DMS79 treated with DMSO at 0.1 percent for 48 hours (cell line): ENCODE measurements around the gene HMGXB3.
"Not testable (repeated sequence)": the region's sequence is repeated elsewhere in the genome, so short reads cannot be mapped to it uniquely, and the experiment has no call there.

Source experiments
- DNase-seq: peaks from one replicate; lab custom pipeline; 2025; lab: John Stamatoyannopoulos, UW

The HMGXB3 gene

GRCh38 chr5:150068472-150068871, 67.9 kb downstream of the HMGXB3 start:
- no peak for DNase-seq

GRCh38 chr5:150068961-150069645, 68.6 kb downstream of the HMGXB3 start:
- no peak for DNase-seq

GRCh38 chr5:150069672-150070627, 69.4 kb downstream of the HMGXB3 start:
- no peak for DNase-seq

- DNase-seq = no peak
Measured at GRCh38 chr5:150070821-150071220, 70.3 kb downstream of the HMGXB3 start.

GRCh38 chr5:150073086-150073625, 72.6 kb downstream of the HMGXB3 start:
- no peak for DNase-seq

GRCh38 chr5:150073677-150074076, 73.1 kb downstream of the HMGXB3 start:
- no peak for DNase-seq

GRCh38 chr5:150075233-150075632, 74.7 kb downstream of the HMGXB3 start:
- no peak for DNase-seq

- no peak for DNase-seq
Measured at GRCh38 chr5:150075806-150076205, 75.3 kb downstream of the HMGXB3 start.

- DNase-seq = no peak
Measured at GRCh38 chr5:150077060-150077459, 76.5 kb downstream of the HMGXB3 start.

GRCh38 chr5:150077996-150078801, 77.7 kb downstream of the HMGXB3 start:
- DNase-seq = no peak

- DNase-seq = no peak
Measured at GRCh38 chr5:150078802-150079689, 78.5 kb downstream of the HMGXB3 start.

- no peak for DNase-seq
Measured at GRCh38 chr5:150079909-150080461, 79.4 kb downstream of the HMGXB3 start.

GRCh38 chr5:150080696-150081435, 80.3 kb downstream of the HMGXB3 start:
- no peak for DNase-seq

GRCh38 chr5:150081541-150082283, 81.2 kb downstream of the HMGXB3 start:
- no peak for DNase-seq

- DNase-seq = no peak
Measured at GRCh38 chr5:150082374-150082773, 81.8 kb downstream of the HMGXB3 start.

- DNase-seq = no peak
Measured at GRCh38 chr5:150082889-150083288, 82.3 kb downstream of the HMGXB3 start.

- DNase-seq = not testable (repeated sequence)
Measured at GRCh38 chr5:150084754-150085153, 84.2 kb downstream of the HMGXB3 start.

- no peak for DNase-seq
Measured at GRCh38 chr5:150085191-150085912, 84.8 kb downstream of the HMGXB3 start.
